Stromal cell of bone marrow (primary cell): Measurements from ENCODE around the gene SGMS1.
"Not testable (repeated sequence)": the region's sequence is repeated elsewhere in the genome, so short reads cannot be mapped to it uniquely, and the experiment has no call there.

Experiments used
- DNase-seq: peaks from one replicate; pipeline ENCODE4 v3.0.0-alpha.2; 2012; ENCODE audit warnings: low read depth

Gene SGMS1

GRCh38 chr10:50469288-50469687 lies 154.5 kb downstream of the SGMS1 start:
- DNase-seq, result no peak

- no peak for DNase-seq
Measured at GRCh38 chr10:50467209-50467608, 156.5 kb downstream of the SGMS1 start.

- DNase-seq, result no peak
Measured at GRCh38 chr10:50464004-50464409, 159.7 kb downstream of the SGMS1 start.

GRCh38 chr10:50461834-50462233 lies 161.9 kb downstream of the SGMS1 start:
- no peak for DNase-seq

- DNase-seq, result no peak
Measured at GRCh38 chr10:50461123-50461522, 162.6 kb downstream of the SGMS1 start.

GRCh38 chr10:50456719-50457118 lies 167.0 kb downstream of the SGMS1 start:
- DNase-seq, result no peak

- DNase-seq, result no peak
Measured at GRCh38 chr10:50453940-50454339, 169.8 kb downstream of the SGMS1 start.

- no peak for DNase-seq
Measured at GRCh38 chr10:50452603-50453002, 171.2 kb downstream of the SGMS1 start.

- DNase-seq, result no peak
Measured at GRCh38 chr10:50447691-50448090, 176.1 kb downstream of the SGMS1 start.

GRCh38 chr10:50445777-50446176 lies 178.0 kb downstream of the SGMS1 start:
- not testable (repeated sequence) for DNase-seq

- no peak for DNase-seq
Measured at GRCh38 chr10:50440489-50440888, 183.3 kb downstream of the SGMS1 start.

- no peak for DNase-seq
Measured at GRCh38 chr10:50439806-50440205, 183.9 kb downstream of the SGMS1 start.

- no peak for DNase-seq
Measured at GRCh38 chr10:50439187-50439586, 184.6 kb downstream of the SGMS1 start.

GRCh38 chr10:50438049-50438936 lies 185.5 kb downstream of the SGMS1 start:
- no peak for DNase-seq

- DNase-seq, result no peak
Measured at GRCh38 chr10:50437248-50437647, 186.5 kb downstream of the SGMS1 start.

- DNase-seq, result no peak
Measured at GRCh38 chr10:50436805-50437204, 187.0 kb downstream of the SGMS1 start.

- DNase-seq, result no peak
Measured at GRCh38 chr10:50432211-50433009, 191.3 kb downstream of the SGMS1 start.

- DNase-seq, result peak; percentile 85
Measured at GRCh38 chr10:50431791-50432190, 192.0 kb downstream of the SGMS1 start.

- DNase-seq, result peak; percentile 71
Measured at GRCh38 chr10:50431133-50431532, 192.6 kb downstream of the SGMS1 start.

- DNase-seq, result no peak
Measured at GRCh38 chr10:50426485-50426884, 197.3 kb downstream of the SGMS1 start.

- DNase-seq, result not testable (repeated sequence)
Measured at GRCh38 chr10:50425215-50425614, 198.5 kb downstream of the SGMS1 start.

- DNase-seq, result no peak
Measured at GRCh38 chr10:50423448-50423847, 200.3 kb downstream of the SGMS1 start.

GRCh38 chr10:50422259-50422658 lies 201.5 kb downstream of the SGMS1 start:
- no peak for DNase-seq
